Pons (tissue), 1 donor: ENCODE measurements around the gene TBCC.
A peak's percentile ranks its signal among the peaks of the same experiment; 100 is the strongest.
"Not testable (repeated sequence)": the region's sequence is repeated elsewhere in the genome, so short reads cannot be mapped to it uniquely, and the experiment has no call there.

Experiments used
- DNase-seq: peaks from one replicate; pipeline ENCODE4 v3.0.0-alpha.2; 2016; ENCODE audit warnings: low spot score

Gene TBCC

DNA sequence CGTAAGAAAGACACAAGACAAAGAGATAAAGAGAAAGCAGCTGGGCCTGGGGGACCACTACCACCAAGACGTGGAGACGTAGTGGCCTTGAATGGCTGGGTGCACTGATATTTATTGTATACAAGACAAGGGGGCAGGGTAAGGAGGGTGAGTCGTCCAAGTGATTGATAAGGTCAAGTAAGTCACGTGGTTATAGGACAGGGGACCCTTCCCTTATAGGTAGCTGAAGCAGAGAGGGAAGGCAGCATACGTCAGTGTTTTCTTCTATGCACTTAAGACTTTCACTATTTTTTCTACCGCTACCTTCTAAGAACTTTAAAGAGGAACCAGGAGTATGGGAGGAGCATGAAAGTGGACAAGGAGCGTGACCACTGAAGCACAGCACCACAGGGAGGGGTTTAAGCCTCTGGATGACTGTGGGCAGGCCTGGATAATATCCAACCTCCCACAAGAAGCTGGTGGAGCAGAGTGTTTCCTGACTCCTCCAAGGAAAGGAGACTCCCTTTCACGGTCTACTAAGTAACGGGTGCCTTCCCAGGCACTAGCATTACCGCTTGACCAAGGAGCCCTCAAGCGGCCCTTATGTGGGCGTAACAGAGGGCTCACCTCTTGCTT, 11.9 kb downstream of the TBCC start:
- DNase-seq, result not testable (repeated sequence)

- no peak for DNase-seq
Measured at GRCh38 chr6:42729731-42730130, 16.2 kb downstream of the TBCC start.

DNA sequence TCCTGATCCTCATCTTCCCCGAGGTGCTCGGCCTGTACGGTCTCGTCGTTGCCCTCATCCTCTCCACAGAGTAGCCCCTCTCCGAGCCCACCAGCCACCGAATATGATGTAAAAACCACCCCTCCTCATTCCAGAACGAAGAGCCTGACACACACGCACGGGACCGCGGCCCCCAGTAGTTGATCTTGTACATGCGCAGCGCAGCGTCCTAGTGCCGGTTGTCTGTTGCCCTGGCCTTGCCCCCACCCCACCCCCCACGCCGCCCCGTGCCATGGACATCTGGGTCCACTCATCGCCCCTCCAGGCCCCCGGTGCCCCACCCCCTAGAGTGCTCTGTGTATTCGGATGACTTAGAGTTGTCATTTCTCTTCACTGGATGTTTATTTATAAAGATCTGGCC, 18.3 kb downstream of the TBCC start:
- DNase-seq, result no peak

DNA sequence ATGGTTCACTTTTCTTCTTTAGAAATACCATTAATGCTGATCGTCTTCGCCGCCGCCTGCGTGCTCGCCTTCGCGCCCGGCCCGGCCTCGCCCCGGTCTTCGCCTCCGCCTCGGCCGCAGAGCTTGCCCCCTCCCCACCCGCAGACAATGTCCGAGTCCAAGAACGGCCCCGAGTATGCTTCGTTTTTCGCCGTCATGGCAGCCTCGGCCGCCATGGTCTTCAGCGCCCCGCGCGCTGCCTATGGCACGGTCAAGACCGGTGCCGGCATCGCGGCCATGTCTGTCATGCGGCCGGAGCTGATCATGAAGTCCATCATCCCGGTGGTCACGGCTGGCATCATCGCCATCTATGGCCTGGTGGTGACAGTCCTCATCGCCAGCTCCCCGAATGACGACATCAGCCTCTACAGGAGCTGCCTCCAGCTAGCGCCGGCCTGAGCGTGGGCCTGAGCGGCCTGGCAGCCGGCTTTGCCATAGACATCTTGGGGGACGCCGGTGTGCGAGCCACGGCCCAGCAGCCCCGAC, 18.8 kb downstream of the TBCC start:
- peak; percentile 5 for DNase-seq

DNA sequence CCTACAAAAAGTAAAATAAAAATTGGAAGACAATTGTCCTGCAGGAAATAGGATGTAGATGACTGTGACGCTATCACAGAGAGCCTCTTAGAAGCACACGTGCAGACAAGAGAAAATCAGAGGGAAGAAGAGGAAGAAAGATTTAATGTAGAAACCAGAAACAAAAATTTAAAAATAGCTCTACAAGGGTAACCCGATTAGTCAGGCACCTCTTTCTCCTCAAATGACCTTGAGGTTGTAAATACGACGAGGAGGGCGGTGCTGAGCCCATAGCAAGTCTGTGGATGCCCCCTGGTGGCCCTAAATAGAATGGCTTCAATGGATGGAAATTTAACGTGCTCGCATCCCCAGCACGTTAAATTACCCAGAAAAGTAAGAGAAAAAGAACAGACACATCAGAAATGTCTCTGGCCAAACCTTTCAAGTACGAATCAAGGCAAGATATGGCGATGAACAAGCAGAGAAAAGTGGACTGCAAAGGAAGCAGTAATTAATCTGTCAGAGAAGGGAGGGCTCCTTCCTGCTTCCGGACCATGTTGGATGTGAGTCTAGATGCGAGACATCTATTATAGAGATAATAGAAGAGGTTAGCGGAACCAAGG, 19.3 kb downstream of the TBCC start:
- peak; percentile 93 for DNase-seq

DNA sequence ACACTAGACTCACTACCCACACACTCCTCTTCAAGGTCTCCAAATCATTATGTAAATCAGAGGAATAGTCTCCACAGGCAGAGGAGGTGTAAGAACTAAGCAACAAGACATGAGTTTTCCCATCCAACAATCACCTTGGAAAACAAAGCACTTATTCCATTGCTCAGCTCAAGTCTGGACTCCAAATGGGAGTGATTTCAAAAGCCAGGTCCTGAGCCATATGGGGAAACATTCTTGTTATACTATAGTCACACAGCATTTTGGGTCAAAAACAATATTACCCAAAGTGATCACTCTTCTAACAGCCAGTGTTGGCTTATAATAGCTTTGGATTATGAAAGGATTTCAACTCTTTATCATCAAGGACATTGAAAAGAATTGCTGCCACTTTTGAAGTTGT, 19.9 kb downstream of the TBCC start:
- peak; percentile 11 for DNase-seq

- no peak for DNase-seq
Measured at GRCh38 chr6:42724825-42725224, 21.1 kb downstream of the TBCC start.

DNA sequence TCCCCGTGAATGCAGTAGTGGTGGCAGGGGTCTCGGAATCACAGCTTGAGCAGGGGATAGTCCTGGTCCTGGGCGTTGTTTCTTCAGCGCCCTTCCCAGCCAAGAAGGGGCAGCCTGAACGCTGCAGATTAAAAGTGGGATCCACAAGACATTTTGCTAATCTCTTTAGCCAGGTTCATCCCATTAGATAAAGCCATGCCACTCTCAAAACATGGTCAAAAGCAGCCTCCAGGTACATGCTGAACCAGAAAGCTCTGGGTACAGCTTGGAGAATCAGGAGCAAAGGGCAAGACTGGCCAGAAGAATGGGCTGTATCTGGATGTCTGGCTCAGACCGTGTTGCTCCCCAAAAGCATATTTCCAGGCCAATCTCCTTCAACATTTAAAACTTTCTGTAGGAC, 23.4 kb downstream of the TBCC start, which contains the start of gene PRPH2:
Gene PRPH2, minus strand, starts transcription at position 101 of the 400 bp plus-strand sequence. CDS start 263 bp downstream, outside the sequence.
- DNase-seq, result no peak

DNA sequence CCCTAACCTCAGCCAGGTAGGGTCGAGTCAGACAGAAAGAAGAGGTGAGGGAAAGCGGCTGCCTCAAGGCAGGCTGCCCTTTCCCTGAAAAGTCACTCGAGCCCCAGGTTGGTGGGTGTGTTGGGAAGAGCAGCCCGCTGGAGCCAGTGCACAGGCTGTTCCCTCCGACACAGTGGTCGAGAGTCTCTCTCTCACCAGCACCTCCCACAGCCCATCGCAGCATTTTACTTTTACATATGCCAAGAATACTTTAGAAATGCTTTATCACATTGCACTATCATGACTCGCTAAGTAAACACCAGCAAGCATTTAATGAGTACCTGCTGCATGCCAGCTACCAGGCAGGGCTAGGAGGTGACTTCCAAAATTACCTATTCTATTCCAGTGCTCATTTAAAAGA, 25.2 kb downstream of the TBCC start:
- DNase-seq, result no peak

GRCh38 chr6:42715871-42716270, 30.0 kb downstream of the TBCC start:
- no peak for DNase-seq

- DNase-seq, result no peak
Measured at GRCh38 chr6:42714098-42714761, 31.7 kb downstream of the TBCC start.

GRCh38 chr6:42711930-42712329, 34.0 kb downstream of the TBCC start:
- DNase-seq, result no peak

GRCh38 chr6:42710316-42710715, 35.6 kb downstream of the TBCC start:
- no peak for DNase-seq

GRCh38 chr6:42709871-42710270, 36.0 kb downstream of the TBCC start:
- no peak for DNase-seq

DNA sequence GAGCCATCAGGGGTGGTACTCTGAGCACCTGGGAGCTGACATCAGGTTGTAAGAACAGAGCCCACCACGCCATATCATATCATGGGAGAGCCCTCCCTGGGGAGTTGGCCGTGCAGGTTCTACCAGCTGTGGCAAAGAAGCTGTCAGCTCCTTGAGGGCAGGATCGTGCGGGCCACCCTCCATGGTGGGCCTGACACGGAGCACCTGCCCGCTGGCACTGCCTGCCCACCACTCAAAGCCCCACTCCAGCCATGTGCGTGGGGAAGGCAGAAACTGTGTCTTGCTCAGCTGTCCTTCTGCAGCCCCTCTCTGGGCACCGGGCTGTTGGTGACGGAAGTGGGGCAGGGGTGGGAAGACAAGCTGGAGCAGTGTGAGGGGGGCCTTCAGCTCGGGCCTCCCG, 37.8 kb downstream of the TBCC start:
- no peak for DNase-seq

DNA sequence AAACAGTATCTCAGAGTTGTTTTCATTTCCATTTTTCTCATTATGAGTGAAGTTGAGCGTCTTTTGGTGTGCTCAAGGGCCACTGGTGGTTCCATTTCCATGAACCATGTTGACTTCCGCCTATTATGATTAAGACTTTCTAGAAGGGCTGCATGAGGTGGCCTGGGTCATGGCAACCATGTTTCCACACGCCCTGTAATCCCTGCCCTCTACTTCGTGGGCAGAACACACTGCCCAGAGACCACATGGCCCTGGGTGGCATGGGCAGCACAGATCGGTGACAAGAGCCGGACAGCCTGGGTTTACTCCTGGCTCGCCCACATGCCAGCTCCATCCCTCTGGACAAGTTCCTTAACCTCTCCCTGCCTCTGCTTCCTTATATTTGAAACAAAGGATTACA, 38.3 kb downstream of the TBCC start:
- DNase-seq, result no peak

DNA sequence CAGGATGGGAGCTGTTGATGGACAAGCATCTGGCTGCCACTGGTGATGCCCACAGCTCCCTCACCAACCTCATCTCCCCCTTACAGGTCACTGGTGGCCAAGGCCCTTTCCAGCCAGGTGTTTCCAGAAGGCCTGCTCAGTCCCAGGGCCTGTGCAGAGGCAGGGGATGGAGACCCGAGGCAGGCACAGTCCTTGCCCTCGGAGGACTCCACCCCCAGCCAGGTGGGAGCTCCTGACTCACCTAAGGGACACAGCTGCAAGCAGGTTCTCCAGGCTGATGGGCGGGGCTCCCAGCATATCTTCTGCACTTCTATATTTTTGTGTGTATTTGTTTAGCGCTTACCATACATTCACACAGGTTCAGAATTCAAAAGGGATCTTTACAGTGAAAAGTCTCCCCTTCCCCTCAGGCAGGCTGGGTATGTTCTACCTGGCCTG, 40.9 kb downstream of the TBCC start:
- DNase-seq, result no peak

DNA sequence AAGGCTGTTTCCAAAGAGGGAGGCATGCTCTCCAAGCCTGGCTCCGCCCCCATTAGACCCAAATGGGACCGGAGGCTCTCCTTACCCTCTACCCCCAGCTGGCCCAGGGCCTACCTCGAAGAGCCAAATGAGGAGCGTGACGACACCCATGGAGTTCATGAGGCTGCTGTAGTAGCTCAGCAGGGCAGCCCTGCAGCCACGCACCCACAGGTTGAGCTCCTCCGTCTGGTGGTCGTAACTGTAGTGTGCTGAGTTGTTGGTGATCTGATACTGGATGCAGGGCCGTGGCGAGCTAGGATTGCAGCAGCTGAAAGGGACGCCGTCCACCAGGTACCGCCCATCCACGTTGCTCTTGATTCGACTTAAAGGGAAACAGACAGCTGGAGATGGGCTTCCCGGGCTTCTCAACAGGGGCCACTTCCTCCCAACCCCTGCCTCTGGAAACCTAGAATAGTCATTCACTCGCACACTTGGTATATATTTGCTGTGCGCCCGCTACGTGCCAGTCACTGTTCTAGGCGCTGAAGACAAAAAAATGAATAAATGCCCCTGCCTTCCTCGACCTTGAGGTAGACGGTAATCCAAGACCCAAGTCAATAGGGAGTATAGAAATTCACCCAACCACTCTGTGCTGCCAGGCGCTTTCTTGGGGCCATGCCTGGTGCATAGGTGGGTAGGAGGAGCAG, 41.5 kb downstream of the TBCC start:
- DNase-seq, result no peak

DNA sequence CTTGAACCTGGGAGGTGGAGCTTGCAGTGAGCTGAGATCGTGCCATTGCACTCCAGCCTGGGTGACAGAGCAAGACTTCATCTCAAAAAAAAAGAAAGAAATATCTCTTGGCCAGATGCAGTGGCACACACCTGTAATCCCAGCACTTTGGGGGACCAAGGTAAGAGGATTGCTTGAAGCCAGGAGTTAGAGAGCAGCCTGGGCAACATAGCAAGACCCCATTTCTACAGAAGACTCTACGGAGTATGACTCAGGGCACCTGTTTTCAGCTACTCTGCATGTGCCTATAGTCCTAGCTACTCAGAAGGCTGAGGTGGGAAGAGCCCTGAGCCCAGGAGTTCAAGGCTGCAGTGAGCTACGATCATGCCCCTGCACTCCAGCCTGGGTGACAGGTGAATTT, 43.1 kb downstream of the TBCC start:
- not testable (repeated sequence) for DNase-seq

DNA sequence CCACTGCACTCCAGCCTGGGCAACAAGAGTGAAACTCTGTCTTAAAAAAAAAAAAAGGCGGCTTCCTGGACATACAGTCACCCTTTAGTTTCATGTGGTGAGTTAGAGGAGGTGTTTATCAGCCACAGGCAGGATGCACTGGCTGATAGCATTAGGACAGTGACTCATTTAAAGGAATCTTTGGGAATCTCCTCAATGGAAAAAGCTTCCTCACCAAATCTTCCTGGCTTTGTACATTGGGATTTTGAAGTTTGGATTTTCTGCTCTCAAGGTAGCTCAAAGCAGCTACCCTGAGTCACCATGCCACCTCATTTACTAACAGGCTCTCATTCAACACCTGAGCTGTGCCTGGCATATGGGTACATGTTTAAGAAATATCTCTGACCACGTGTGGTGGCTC, 43.7 kb downstream of the TBCC start:
- no peak for DNase-seq

- no peak for DNase-seq
Measured at GRCh38 chr6:42698217-42698616, 47.7 kb downstream of the TBCC start.

DNA sequence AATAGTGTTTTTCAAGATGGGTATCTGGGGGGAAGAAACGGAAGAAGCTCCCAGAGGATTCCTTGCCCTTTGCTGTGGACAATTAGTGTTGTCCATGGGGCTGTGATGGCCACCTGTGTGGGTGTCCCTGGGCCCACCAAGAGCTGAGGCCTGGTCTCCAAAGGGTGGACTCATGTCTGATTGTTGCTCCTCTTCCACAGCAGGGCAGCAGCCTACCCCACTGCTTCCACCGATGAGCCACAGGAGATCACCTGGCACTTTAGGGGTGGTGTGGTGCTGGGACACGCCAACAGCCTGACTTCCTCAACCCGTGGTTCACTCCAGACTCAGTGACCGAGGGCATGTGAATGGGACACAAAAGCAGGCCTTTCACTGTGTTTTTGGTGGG, 48.6 kb downstream of the TBCC start:
- DNase-seq, result no peak
